ENCODE results near the gene WTAP. TPM values are rescaled to one million over a fixed set of nuclear protein-coding genes. Genes with fewer than 3 reads are reported as not detected.
A peak's percentile ranks its signal among the peaks of the same experiment; 100 is the strongest.

The WTAP gene
- total RNA-seq, 1 donor from 2014 or later: 108 TPM

DNA sequence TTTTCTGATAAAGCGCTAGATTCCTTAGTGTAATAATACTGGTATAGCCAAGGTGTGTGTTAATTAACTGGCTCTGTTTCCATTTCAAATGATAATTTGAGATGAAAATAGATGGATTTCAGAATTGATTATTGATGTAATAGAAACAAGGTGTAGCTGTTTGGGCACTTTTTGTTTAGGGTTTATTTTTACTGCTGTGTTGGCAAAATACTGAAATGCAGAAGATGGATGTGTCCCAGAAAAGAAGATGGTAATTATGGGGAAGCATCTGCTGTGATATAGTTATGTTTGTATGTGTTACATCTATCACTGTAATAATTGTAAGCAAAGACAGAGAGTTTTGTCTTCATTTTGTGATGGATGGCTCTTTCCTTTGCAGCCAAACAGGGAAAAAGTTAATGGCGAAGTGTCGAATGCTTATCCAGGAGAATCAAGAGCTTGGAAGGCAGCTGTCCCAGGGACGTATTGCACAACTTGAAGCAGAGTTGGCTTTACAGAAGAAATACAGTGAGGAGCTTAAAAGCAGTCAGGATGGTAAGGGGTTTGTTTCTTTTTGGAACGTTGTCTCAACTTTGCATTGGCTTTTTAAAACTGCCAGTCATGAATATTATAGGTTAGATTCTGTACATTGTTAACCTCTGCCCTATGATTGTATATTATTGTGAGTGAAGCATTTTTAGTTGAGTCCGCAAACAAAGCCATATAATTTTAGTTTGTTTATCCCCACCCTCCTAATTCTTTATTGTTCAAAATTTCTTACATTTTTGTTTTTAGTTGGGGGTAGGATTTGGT is 26.0 kb downstream of the WTAP start:
- H3K27me3 Mint-ChIP-seq (ENCODE audit: unreplicated experiment): no peaks in the 10 kb centered on the region
- H3K4me1 Mint-ChIP-seq (ENCODE audit: low read depth, unreplicated experiment): no peaks in the 10 kb centered on the region
- H3K36me3 Mint-ChIP-seq (ENCODE audit: unreplicated experiment): no peaks in the 10 kb centered on the region
- TF ChIP-seq, protein P1, sequence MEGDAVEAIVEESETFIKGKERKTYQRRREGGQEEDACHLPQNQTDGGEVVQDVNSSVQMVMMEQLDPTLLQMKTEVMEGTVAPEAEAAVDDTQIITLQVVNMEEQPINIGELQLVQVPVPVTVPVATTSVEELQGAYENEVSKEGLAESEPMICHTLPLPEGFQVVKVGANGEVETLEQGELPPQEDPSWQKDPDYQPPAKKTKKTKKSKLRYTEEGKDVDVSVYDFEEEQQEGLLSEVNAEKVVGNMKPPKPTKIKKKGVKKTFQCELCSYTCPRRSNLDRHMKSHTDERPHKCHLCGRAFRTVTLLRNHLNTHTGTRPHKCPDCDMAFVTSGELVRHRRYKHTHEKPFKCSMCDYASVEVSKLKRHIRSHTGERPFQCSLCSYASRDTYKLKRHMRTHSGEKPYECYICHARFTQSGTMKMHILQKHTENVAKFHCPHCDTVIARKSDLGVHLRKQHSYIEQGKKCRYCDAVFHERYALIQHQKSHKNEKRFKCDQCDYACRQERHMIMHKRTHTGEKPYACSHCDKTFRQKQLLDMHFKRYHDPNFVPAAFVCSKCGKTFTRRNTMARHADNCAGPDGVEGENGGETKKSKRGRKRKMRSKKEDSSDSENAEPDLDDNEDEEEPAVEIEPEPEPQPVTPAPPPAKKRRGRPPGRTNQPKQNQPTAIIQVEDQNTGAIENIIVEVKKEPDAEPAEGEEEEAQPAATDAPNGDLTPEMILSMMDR (IDR thresholded peaks at IDR 0.05; ENCODE audit: partially characterized antibody, unreplicated experiment): no peak
- H3K4me3 Mint-ChIP-seq (ENCODE audit: unreplicated experiment): no peak overlapping the region
- H3K27ac Mint-ChIP-seq (ENCODE audit: unreplicated experiment): peak overlapping the region; percentile 10
- H3K9me3 Mint-ChIP-seq (ENCODE audit: unreplicated experiment): no peaks in the 10 kb centered on the region
- no peak for DNase-seq

DNA sequence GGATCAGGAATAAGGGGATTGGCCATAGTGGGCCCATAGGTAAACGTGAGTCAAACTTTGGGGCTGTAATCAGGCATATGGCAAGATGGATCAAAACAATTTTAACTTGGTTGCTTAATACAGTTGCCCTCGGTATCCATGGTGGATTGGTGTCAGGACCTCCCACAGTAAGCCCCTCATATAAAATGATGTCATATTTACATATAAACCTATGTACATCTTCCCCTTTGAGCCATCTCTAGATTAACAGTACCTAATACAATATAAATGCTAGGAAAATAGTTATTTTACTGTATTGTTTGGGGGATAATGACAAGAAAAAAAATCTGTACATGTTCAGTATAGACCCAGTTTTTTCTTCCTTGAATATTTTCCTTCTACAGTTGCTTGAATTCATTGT is 27.1 kb downstream of the WTAP start:
- Mint-ChIP-seq H3K9me3 (ENCODE audit: unreplicated experiment) (peaks cover 3% of the 10 kb centered on the region), H3K27ac (ENCODE audit: unreplicated experiment) (no peak overlapping the region), H3K27me3 (ENCODE audit: unreplicated experiment) (no peaks in the 10 kb centered on the region), H3K4me3 (ENCODE audit: unreplicated experiment) (no peak overlapping the region), H3K4me1 (ENCODE audit: low read depth, unreplicated experiment) (no peaks in the 10 kb centered on the region), H3K36me3 (ENCODE audit: unreplicated experiment) (no peaks in the 10 kb centered on the region)
- no peak for DNase-seq
- TF ChIP-seq, protein P1 (IDR thresholded peaks at IDR 0.05; ENCODE audit: partially characterized antibody, unreplicated experiment): no peak

DNA sequence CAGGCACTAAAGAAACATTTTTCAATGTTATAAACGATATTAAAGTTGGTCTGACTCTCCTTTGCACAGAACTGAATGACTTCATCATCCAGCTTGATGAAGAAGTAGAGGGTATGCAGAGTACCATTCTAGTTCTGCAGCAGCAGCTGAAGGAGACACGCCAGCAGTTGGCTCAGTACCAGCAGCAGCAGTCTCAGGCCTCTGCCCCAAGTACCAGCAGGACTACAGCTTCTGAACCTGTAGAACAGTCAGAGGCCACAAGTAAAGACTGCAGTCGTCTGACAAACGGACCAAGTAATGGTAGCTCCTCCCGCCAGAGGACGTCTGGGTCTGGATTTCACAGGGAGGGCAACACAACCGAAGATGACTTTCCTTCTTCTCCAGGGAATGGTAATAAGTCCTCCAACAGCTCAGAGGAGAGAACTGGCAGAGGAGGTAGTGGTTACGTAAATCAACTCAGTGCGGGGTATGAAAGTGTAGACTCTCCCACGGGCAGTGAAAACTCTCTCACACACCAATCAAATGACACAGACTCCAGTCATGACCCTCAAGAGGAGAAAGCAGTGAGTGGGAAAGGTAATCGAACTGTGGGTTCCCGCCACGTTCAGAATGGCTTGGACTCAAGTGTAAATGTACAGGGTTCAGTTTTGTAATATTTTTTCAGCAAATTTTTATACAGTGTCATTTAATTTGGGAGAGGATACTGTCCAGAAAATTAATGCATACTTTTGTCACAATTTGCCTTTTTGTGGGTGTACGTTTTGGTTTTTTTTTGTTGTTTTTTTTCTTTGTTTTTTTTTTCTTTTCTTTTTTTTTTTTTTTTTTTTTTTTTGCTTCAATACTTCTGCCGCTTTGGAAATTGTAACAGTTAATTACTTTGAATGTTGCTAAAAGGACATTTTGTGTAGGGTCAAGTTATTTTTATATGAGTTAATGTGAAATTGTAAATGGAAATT is 27.9 kb downstream of the WTAP start:
- TF ChIP-seq, protein P1 (IDR thresholded peaks at IDR 0.05; ENCODE audit: partially characterized antibody, unreplicated experiment): no peak
- H3K9me3 Mint-ChIP-seq (ENCODE audit: unreplicated experiment): peaks cover 3% of the 10 kb centered on the region
- no peak overlapping the region for H3K4me3 Mint-ChIP-seq (ENCODE audit: unreplicated experiment)
- no peaks in the 10 kb centered on the region for H3K36me3 Mint-ChIP-seq (ENCODE audit: unreplicated experiment)
- H3K27me3 Mint-ChIP-seq (ENCODE audit: unreplicated experiment): no peaks in the 10 kb centered on the region
- peak overlapping the region; percentile 4 for H3K27ac Mint-ChIP-seq (ENCODE audit: unreplicated experiment)
- no peak for DNase-seq
- H3K4me1 Mint-ChIP-seq (ENCODE audit: low read depth, unreplicated experiment): peaks cover 5% of the 10 kb centered on the region

DNA sequence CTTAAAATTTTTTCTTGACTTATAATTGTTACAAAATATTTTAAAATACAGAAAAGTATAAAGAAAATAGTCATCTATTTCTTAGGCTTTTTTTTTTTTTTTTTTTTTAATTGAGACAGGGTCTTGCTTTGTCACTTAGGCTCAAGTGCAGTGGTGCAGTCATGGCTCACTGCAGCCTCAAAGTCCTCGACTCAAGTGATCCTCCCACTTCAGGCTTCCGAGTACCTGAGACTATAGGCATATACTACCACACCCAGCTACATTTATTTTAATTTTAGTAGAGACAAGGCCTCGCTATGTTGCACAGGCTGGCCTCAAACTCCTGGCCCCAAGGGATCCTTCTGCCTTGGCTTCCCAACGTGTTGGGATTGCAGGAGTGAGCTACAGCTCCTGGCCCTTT is 29.2 kb downstream of the WTAP start:
- H3K4me1 Mint-ChIP-seq (ENCODE audit: low read depth, unreplicated experiment): peaks cover 13% of the 10 kb centered on the region
- no peaks in the 10 kb centered on the region for H3K27me3 Mint-ChIP-seq (ENCODE audit: unreplicated experiment)
- H3K27ac Mint-ChIP-seq (ENCODE audit: unreplicated experiment): no peak overlapping the region
- H3K4me3 Mint-ChIP-seq (ENCODE audit: unreplicated experiment): no peak overlapping the region
- TF ChIP-seq, protein P1 (IDR thresholded peaks at IDR 0.05; ENCODE audit: partially characterized antibody, unreplicated experiment): no peak
- no peaks in the 10 kb centered on the region for H3K36me3 Mint-ChIP-seq (ENCODE audit: unreplicated experiment)
- DNase-seq: no peak
- H3K9me3 Mint-ChIP-seq (ENCODE audit: unreplicated experiment): peaks cover 3% of the 10 kb centered on the region
